SK-N-SH (cell line): Measurements from ENCODE around the gene GOLGA6L4.
"Not testable (repeated sequence)": the region's sequence is repeated elsewhere in the genome, so short reads cannot be mapped to it uniquely, and the experiment has no call there.

ENCODE experiments used
- CHD2 ChIP-seq: fragments of 150-350 bp; IDR thresholded peaks from 2 replicates; pipeline ENCODE4 v1.6.1; 2018; ENCODE audit warnings: low read length; ENCODE audit not compliant: partially characterized antibody
- EZH2phosphoT487 ChIP-seq: fragments of 200-600 bp; sonication (generic); IDR thresholded peaks from 2 replicates; pipeline ENCODE4 v1.6.1; 2017; ENCODE audit warnings: low read depth, mixed run types, mild to moderate bottlenecking, antibody characterized with exemption, moderate library complexity, borderline replicate concordance
- GABPA ChIP-seq: IDR thresholded peaks from 2 replicates; pipeline ENCODE4 v1.4.0; 2012; ENCODE audit warnings: low read depth, mild to moderate bottlenecking
- GATA2 ChIP-seq: sonication (generic); formaldehyde crosslinking; IDR thresholded peaks from 2 replicates; pipeline ENCODE4 v1.5.0; 2020; ENCODE audit warnings: mild to moderate bottlenecking, missing genetic modification reagents
- JUND ChIP-seq: IDR thresholded peaks from 2 replicates; pipeline ENCODE4 v1.4.0; 2012
- RCOR1 ChIP-seq: fragments of 150-350 bp; IDR thresholded peaks from 2 replicates; pipeline ENCODE4 v1.6.1; 2017; ENCODE audit warnings: antibody characterized with exemption, low read length
- RXRA ChIP-seq: IDR thresholded peaks from 2 replicates; pipeline ENCODE4 v1.4.0; 2012; ENCODE audit warnings: low read depth, mild to moderate bottlenecking, borderline replicate concordance
- TAF1 ChIP-seq: IDR thresholded peaks from 2 replicates; pipeline ENCODE4 v1.6.1; 2012; ENCODE audit warnings: low read depth, mild to moderate bottlenecking, low read length, moderate library complexity, borderline replicate concordance
- TCF12 ChIP-seq: IDR thresholded peaks from 2 replicates; pipeline ENCODE4 v1.4.0; 2012
- TEAD4 ChIP-seq: IDR thresholded peaks from 2 replicates; pipeline ENCODE4 v1.4.0; 2012; ENCODE audit warnings: mild to moderate bottlenecking, borderline replicate concordance; ENCODE audit not compliant: insufficient read depth
- TF ChIP-seq, protein P1 (sequence below): fragments of 200-600 bp; sonication (generic); IDR thresholded peaks from 2 replicates; pipeline ENCODE4 v1.6.1; 2017; ENCODE audit warnings: antibody characterized with exemption, mild to moderate bottlenecking, moderate library complexity
- TF ChIP-seq, protein P2 (sequence below): IDR thresholded peaks from 2 replicates; pipeline ENCODE4 v1.4.0; 2012; ENCODE audit warnings: low read depth, borderline replicate concordance
- TF ChIP-seq, protein P3 (sequence below): IDR thresholded peaks from 2 replicates; pipeline ENCODE4 v1.6.1; 2012; ENCODE audit warnings: mild to moderate bottlenecking, low read depth, low read length, moderate library complexity
- TF ChIP-seq, protein P4 (sequence below): IDR thresholded peaks from 2 replicates; pipeline ENCODE4 v1.4.0; 2012; ENCODE audit warnings: low read depth

DNA sequence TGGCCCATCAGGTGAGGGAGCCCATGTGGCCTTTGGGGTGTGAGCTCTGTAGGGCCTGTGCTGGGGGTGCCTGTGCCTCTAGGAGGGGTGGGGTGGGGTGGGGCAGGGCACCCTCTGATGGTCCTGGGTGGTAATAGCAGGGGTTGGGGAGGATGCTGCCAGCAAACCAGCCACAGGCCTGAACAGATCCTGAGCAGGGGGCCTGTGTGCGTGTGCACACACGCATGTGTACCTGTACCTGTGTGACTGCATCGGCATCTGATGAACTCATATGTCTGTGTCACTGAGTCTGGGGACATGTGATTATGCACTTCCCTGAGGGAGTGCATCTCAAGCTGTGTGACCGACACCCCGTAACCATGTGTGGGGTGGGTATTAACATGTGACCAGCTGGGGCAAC, 42.6 kb upstream of the GOLGA6L4 start:
- TF ChIP-seq, protein P1, sequence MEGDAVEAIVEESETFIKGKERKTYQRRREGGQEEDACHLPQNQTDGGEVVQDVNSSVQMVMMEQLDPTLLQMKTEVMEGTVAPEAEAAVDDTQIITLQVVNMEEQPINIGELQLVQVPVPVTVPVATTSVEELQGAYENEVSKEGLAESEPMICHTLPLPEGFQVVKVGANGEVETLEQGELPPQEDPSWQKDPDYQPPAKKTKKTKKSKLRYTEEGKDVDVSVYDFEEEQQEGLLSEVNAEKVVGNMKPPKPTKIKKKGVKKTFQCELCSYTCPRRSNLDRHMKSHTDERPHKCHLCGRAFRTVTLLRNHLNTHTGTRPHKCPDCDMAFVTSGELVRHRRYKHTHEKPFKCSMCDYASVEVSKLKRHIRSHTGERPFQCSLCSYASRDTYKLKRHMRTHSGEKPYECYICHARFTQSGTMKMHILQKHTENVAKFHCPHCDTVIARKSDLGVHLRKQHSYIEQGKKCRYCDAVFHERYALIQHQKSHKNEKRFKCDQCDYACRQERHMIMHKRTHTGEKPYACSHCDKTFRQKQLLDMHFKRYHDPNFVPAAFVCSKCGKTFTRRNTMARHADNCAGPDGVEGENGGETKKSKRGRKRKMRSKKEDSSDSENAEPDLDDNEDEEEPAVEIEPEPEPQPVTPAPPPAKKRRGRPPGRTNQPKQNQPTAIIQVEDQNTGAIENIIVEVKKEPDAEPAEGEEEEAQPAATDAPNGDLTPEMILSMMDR, result not testable (repeated sequence)
- TF ChIP-seq TAF1, RXRA, GATA2, CHD2, TCF12, JUND, EZH2phosphoT487, TEAD4, GABPA, RCOR1: not testable (repeated sequence)
- TF ChIP-seq, protein P2, sequence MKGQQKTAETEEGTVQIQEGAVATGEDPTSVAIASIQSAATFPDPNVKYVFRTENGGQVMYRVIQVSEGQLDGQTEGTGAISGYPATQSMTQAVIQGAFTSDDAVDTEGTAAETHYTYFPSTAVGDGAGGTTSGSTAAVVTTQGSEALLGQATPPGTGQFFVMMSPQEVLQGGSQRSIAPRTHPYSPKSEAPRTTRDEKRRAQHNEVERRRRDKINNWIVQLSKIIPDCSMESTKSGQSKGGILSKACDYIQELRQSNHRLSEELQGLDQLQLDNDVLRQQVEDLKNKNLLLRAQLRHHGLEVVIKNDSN, result not testable (repeated sequence)
- TF ChIP-seq, protein P3, sequence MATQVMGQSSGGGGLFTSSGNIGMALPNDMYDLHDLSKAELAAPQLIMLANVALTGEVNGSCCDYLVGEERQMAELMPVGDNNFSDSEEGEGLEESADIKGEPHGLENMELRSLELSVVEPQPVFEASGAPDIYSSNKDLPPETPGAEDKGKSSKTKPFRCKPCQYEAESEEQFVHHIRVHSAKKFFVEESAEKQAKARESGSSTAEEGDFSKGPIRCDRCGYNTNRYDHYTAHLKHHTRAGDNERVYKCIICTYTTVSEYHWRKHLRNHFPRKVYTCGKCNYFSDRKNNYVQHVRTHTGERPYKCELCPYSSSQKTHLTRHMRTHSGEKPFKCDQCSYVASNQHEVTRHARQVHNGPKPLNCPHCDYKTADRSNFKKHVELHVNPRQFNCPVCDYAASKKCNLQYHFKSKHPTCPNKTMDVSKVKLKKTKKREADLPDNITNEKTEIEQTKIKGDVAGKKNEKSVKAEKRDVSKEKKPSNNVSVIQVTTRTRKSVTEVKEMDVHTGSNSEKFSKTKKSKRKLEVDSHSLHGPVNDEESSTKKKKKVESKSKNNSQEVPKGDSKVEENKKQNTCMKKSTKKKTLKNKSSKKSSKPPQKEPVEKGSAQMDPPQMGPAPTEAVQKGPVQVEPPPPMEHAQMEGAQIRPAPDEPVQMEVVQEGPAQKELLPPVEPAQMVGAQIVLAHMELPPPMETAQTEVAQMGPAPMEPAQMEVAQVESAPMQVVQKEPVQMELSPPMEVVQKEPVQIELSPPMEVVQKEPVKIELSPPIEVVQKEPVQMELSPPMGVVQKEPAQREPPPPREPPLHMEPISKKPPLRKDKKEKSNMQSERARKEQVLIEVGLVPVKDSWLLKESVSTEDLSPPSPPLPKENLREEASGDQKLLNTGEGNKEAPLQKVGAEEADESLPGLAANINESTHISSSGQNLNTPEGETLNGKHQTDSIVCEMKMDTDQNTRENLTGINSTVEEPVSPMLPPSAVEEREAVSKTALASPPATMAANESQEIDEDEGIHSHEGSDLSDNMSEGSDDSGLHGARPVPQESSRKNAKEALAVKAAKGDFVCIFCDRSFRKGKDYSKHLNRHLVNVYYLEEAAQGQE, result not testable (repeated sequence)
- TF ChIP-seq, protein P4, sequence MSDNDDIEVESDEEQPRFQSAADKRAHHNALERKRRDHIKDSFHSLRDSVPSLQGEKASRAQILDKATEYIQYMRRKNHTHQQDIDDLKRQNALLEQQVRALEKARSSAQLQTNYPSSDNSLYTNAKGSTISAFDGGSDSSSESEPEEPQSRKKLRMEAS, result not testable (repeated sequence)
